ENCODE data around the gene PLEKHG7. TPM values are rescaled to one million over a fixed set of nuclear protein-coding genes. Genes with fewer than 3 reads are reported as not detected.

PLEKHG7 gene
- total RNA-seq, 1 experiment from 2014 or later, result 1.3 TPM

DNA sequence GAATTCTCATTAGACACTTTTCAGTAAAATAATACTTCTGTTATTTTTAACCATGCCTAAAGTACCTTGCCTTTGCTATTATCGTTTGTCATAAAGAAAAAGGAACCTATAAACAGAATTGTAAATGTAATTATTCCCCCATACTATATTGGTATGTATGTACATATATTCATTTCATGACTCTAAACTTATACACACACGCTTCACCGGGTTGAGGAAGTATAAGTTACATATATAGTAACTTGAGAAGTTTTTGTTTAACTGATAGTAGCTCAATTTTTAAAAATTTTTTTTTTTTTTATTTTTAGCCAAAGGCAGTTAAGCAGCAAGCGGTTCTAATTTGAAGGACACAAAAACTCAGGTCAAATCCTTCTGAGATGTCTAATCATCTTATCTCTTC, 107.6 kb downstream of the PLEKHG7 start:
- CTCF ChIA-PET, result no interaction called here
- no peak for DNase-seq
- no peak overlapping the region for H3K4me3 Mint-ChIP-seq (ENCODE audit: low read depth, unreplicated experiment)
- no peaks in the 10 kb centered on the region for H3K27me3 Mint-ChIP-seq (ENCODE audit: unreplicated experiment)
- H3K9me3 Mint-ChIP-seq (ENCODE audit: low read depth, unreplicated experiment), result peaks cover 3% of the 10 kb centered on the region
- no peaks in the 10 kb centered on the region for H3K4me1 Mint-ChIP-seq (ENCODE audit: low read depth, unreplicated experiment)
- TF ChIP-seq, protein P1, sequence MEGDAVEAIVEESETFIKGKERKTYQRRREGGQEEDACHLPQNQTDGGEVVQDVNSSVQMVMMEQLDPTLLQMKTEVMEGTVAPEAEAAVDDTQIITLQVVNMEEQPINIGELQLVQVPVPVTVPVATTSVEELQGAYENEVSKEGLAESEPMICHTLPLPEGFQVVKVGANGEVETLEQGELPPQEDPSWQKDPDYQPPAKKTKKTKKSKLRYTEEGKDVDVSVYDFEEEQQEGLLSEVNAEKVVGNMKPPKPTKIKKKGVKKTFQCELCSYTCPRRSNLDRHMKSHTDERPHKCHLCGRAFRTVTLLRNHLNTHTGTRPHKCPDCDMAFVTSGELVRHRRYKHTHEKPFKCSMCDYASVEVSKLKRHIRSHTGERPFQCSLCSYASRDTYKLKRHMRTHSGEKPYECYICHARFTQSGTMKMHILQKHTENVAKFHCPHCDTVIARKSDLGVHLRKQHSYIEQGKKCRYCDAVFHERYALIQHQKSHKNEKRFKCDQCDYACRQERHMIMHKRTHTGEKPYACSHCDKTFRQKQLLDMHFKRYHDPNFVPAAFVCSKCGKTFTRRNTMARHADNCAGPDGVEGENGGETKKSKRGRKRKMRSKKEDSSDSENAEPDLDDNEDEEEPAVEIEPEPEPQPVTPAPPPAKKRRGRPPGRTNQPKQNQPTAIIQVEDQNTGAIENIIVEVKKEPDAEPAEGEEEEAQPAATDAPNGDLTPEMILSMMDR (IDR thresholded peaks at IDR 0.05; ENCODE audit: unreplicated experiment), result no peak
- H3K36me3 Mint-ChIP-seq (ENCODE audit: insufficient read depth, unreplicated experiment), result no peaks in the 10 kb centered on the region
- no peak overlapping the region for H3K27ac Mint-ChIP-seq (ENCODE audit: unreplicated experiment)
- intact Hi-C loops (cut with micrococcal nuclease; ENCODE audit: unreplicated experiment), result no loop called here
- BruUV-seq (replicated peaks), result no TSS peak

DNA sequence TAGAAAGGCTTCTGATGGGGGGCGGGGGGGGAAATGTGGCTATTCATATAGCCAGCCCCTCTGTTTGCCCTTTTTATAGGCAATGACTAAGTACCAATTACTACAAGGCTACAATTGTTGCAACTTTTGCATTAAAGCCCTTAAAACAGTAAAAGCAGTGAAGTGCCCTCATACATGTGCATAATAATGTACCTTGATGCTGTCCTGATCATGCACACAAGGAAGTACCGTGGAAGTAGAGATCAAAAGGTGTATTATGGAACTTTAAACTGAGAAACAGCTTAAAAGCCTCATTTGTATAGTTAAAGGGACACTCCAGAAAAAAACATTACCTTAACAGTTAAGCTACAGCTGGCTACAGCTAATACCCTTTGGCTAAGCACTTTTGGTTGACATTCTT, 111.8 kb downstream of the PLEKHG7 start:
- Mint-ChIP-seq H3K9me3 (ENCODE audit: low read depth, unreplicated experiment) (no peaks in the 10 kb centered on the region), H3K4me3 (ENCODE audit: low read depth, unreplicated experiment) (no peak overlapping the region), H3K27me3 (ENCODE audit: unreplicated experiment) (no peaks in the 10 kb centered on the region), H3K36me3 (ENCODE audit: insufficient read depth, unreplicated experiment) (no peaks in the 10 kb centered on the region), H3K4me1 (ENCODE audit: low read depth, unreplicated experiment) (no peaks in the 10 kb centered on the region), H3K27ac (ENCODE audit: unreplicated experiment) (no peak overlapping the region)
- no TSS peak for BruUV-seq (replicated peaks)
- DNase-seq, result no peak
- intact Hi-C loops (cut with micrococcal nuclease; ENCODE audit: unreplicated experiment), result no loop called here
- TF ChIP-seq, protein P1 (IDR thresholded peaks at IDR 0.05; ENCODE audit: unreplicated experiment), result no peak
- CTCF ChIA-PET, result interaction anchor here (1.7 kb wide), 1 partner anchor 9 kb away, joined by 4 read pairs; no protein-coding TSS in a partner anchor

- no peak for DNase-seq
- TF ChIP-seq, protein P1 (IDR thresholded peaks at IDR 0.05; ENCODE audit: unreplicated experiment), result no peak
- intact Hi-C loops (cut with micrococcal nuclease; ENCODE audit: unreplicated experiment), result no loop called here
- Mint-ChIP-seq H3K4me3 (ENCODE audit: low read depth, unreplicated experiment) (no peak overlapping the region), H3K9me3 (ENCODE audit: low read depth, unreplicated experiment) (no peaks in the 10 kb centered on the region), H3K36me3 (ENCODE audit: insufficient read depth, unreplicated experiment) (no peaks in the 10 kb centered on the region), H3K4me1 (ENCODE audit: low read depth, unreplicated experiment) (no peaks in the 10 kb centered on the region), H3K27me3 (ENCODE audit: unreplicated experiment) (no peaks in the 10 kb centered on the region), H3K27ac (ENCODE audit: unreplicated experiment) (no peak overlapping the region)
- BruUV-seq (replicated peaks), result no TSS peak
- CTCF ChIA-PET, result no interaction called here
Observed at GRCh38 chr12:92821142-92821541, 118.4 kb downstream of the PLEKHG7 start.

Other genes with a start within 250 kb of the PLEKHG7 start
- gene EEA1, start 226.3 kb downstream of the PLEKHG7 start, total RNA-seq (2022), result 25.5 and 27.4 TPM in 2 replicates